ENCODE results near the gene METTL22.

- no peak for TF ChIP-seq POLR2AphosphoS5 (IDR thresholded peaks at IDR 0.05)
- no peak for TF ChIP-seq CTCF (IDR thresholded peaks at IDR 0.05)
Observed at GRCh38 chr16:8607214-8607613, 14.3 kb upstream of the METTL22 start.
